Chondrocyte (in vitro differentiated cells): ENCODE measurements around the gene PDE3B. TPM values are rescaled to one million over a fixed set of nuclear protein-coding genes. Genes with fewer than 3 reads are reported as not detected.
"Not testable (repeated sequence)": the region's sequence is repeated elsewhere in the genome, so short reads cannot be mapped to it uniquely, and the experiment has no call there.

Experiments used
- DNase-seq: peaks from one replicate; pipeline ENCODE4 v3.0.0; 2021; ENCODE audit warnings: mixed read lengths, low spot score
- H3K27ac Mint-ChIP-seq: one replicate; pipeline ENCODE4 v1.8.0; 2021; ENCODE audit warnings: mild to moderate bottlenecking, moderate library complexity, mixed read lengths; ENCODE audit not compliant: unreplicated experiment
- H3K27me3 Mint-ChIP-seq: 2 replicates; pipeline ENCODE4 v1.8.0; 2021; ENCODE audit warnings: low read depth, mixed read lengths
- H3K36me3 Mint-ChIP-seq: 2 replicates; pipeline ENCODE4 v1.8.0; 2021; ENCODE audit warnings: low read depth, mixed read lengths
- H3K4me1 Mint-ChIP-seq: 2 replicates; pipeline ENCODE4 v1.8.0; 2021; ENCODE audit warnings: low read depth, mild to moderate bottlenecking, mixed read lengths
- H3K4me3 Mint-ChIP-seq: one replicate; pipeline ENCODE4 v1.8.0; 2021; ENCODE audit warnings: mild to moderate bottlenecking, moderate library complexity, mixed read lengths; ENCODE audit not compliant: unreplicated experiment
- H3K9me3 Mint-ChIP-seq: 2 replicates; pipeline ENCODE4 v1.8.0; 2021; ENCODE audit warnings: low read depth, mixed read lengths
- CTCF ChIP-seq: fragments of 200-600 bp; sonication (generic); IDR thresholded peaks from 2 replicates; pipeline ENCODE4 v1.5.0; 2021; ENCODE audit warnings: antibody characterized with exemption, mild to moderate bottlenecking, moderate library complexity
- total RNA-seq: library from RNA; stranded (reverse); gene quantifications from 3 replicates; pipeline ENCODE4 v1.2.1, GENCODE V29; 2021

Gene PDE3B
- total RNA-seq, 1 donor from 2014 or later, result 0.47 TPM

DNA sequence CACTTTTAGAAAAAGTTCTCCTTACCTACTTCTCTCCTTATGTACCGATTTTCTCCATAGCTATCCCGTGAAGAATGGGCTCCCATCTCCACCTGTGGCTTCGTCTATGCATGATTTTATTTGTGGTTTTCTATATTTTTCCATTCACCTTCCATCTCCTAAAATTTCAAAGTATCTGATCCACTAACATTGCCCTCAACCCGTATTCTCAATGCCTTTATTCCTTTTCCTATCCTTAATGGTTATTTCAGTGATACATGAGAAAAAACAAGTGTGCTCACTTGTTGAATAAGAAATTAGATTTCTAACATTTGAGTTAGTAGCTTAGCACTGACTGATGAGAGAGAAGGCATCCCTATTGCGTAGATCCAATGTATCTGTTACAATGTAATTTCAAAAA is 231.6 kb downstream of the PDE3B start:
- DNase-seq, result no peak
- Mint-ChIP-seq H3K27me3 (no peaks in the 10 kb centered on the region), H3K27ac (no peak overlapping the region), H3K4me1 (peaks cover 8% of the 10 kb centered on the region), H3K4me3 (no peak overlapping the region), H3K9me3 (no peaks in the 10 kb centered on the region), H3K36me3 (peaks cover 13% of the 10 kb centered on the region)
- TF ChIP-seq CTCF, result no peak

- Mint-ChIP-seq H3K36me3 (peaks cover 17% of the 10 kb centered on the region), H3K9me3 (peaks cover 6% of the 10 kb centered on the region), H3K27ac (no peak overlapping the region), H3K27me3 (no peaks in the 10 kb centered on the region), H3K4me1 (peaks cover 2% of the 10 kb centered on the region), H3K4me3 (no peak overlapping the region)
- TF ChIP-seq CTCF, result no peak
- DNase-seq, result no peak
Measured at GRCh38 chr11:14881576-14882193, 238.1 kb downstream of the PDE3B start.

GRCh38 chr11:14882196-14882595 is 238.6 kb downstream of the PDE3B start:
- peaks cover 2% of the 10 kb centered on the region for H3K4me1 Mint-ChIP-seq

GRCh38 chr11:14883683-14884082 is 240.1 kb downstream of the PDE3B start:
- not testable (repeated sequence) for H3K9me3 Mint-ChIP-seq, H3K27ac Mint-ChIP-seq, H3K27me3 Mint-ChIP-seq, DNase-seq, H3K4me3 Mint-ChIP-seq, H3K4me1 Mint-ChIP-seq
- peaks cover 10% of the 10 kb centered on the region for H3K36me3 Mint-ChIP-seq

More at GRCh38 chr11:14882196-14882595, 238.6 kb downstream of the PDE3B start:
- Mint-ChIP-seq H3K27ac (no peak overlapping the region), H3K9me3 (peaks cover 6% of the 10 kb centered on the region), H3K36me3 (peaks cover 16% of the 10 kb centered on the region), H3K27me3 (no peaks in the 10 kb centered on the region), H3K4me3 (no peak overlapping the region)
- no peak for TF ChIP-seq CTCF
- DNase-seq, result no peak

- Mint-ChIP-seq H3K9me3 (peaks cover 9% of the 10 kb centered on the region), H3K4me1 (peaks cover 16% of the 10 kb centered on the region), H3K27ac (no peak overlapping the region), H3K4me3 (no peak overlapping the region), H3K27me3 (no peaks in the 10 kb centered on the region), H3K36me3 (peaks cover 9% of the 10 kb centered on the region)
- no peak for TF ChIP-seq CTCF
- no peak for DNase-seq
Measured at GRCh38 chr11:14884667-14885273, 241.2 kb downstream of the PDE3B start.

DNA sequence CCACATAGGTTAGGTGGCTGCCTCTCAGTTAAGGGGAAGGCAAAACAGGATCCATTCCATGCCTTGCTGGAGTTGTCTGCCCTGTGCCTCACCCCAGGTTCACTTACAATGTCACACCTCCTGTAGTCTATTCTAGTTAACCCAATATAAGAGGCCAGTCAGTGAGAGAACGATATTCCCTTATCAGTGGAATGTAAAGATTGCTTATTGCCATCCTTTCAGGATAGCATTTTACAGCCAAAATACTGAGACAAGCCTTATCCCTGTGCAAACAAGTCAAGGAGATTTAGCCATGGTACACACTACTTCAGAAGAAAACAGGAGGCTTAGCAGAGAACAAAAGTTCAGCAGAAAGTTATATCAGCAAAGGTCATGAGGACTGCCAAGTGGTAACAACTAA is 242.9 kb downstream of the PDE3B start:
- DNase-seq, result no peak
- Mint-ChIP-seq H3K27me3 (no peaks in the 10 kb centered on the region), H3K4me3 (no peak overlapping the region), H3K36me3 (peaks cover 7% of the 10 kb centered on the region), H3K4me1 (peaks cover 21% of the 10 kb centered on the region), H3K27ac (no peak overlapping the region), H3K9me3 (peaks cover 9% of the 10 kb centered on the region)
- no peak for TF ChIP-seq CTCF
